AG04450 (cell line): ENCODE measurements around the gene PAK5. TPM values are rescaled to one million over a fixed set of nuclear protein-coding genes. Genes with fewer than 3 reads are reported as not detected.

Source experiments
- CTCF ChIA-PET: fragments of 300-600, 350-600 bp; formaldehyde crosslinking; extraction: SDS; loops from one replicate; lab custom pipeline; 2022; ENCODE audit warnings: antibody characterized with exemption, inconsistent platforms; lab: Charles Lee
- POLR2A ChIA-PET: fragments of 350-600 bp; formaldehyde crosslinking; extraction: SDS; loops from one replicate; lab custom pipeline; 2021; ENCODE audit warnings: antibody characterized with exemption, inconsistent platforms; lab: Yijun Ruan, JAX
- DNase-seq: peaks from one replicate; pipeline ENCODE4 v3.0.0-alpha.2; 2011; ENCODE audit warnings: low read depth, low spot score
- H3K27ac ChIP-seq: one replicate; pipeline ENCODE4 v1.5.1; 2012; ENCODE audit warnings: low read depth, low read length, control low read depth
- H3K27me3 ChIP-seq: one replicate; pipeline ENCODE4 v1.6.0; 2012; ENCODE audit warnings: low read length; ENCODE audit not compliant: control insufficient read depth, insufficient read depth
- H3K4me3 ChIP-seq: 2 replicates; pipeline ENCODE4 v1.5.1; 2011; ENCODE audit warnings: mild to moderate bottlenecking, low read depth, low read length, control low read depth
- H3K9me3 ChIP-seq: 2 replicates; pipeline ENCODE4 v1.5.1; 2012; ENCODE audit warnings: low read length; ENCODE audit not compliant: control insufficient read depth, insufficient read depth
- CTCF ChIP-seq: IDR thresholded peaks from 2 replicates; pipeline ENCODE4 v1.5.1; 2011; ENCODE audit warnings: low read depth, low read length, control low read depth, inconsistent platforms
- polyA plus RNA-seq: library from polyadenylated mRNA; depleted of rRNA; stranded (reverse); fragments of >200 nt; gene quantifications from 2 replicates; pipeline ENCODE4 v1.2.3, GENCODE V29; 2011

PAK5 gene
- polyA plus RNA-seq, 1 experiment: not detected

GRCh38 chr20:9501473-9501872, 337.4 kb downstream of the PAK5 start:
- ChIA-PET POLR2A (no interaction called here), CTCF (no interaction called here)
- Histone ChIP-seq H3K27me3 (peaks cover 15% of the 10 kb centered on the region), H3K27ac (no peak overlapping the region), H3K9me3 (peaks cover 4% of the 10 kb centered on the region; the same call in 1 of the 2 replicates), H3K4me3 (no peak overlapping the region)
- no peak for DNase-seq
- TF ChIP-seq CTCF: no peak

GRCh38 chr20:9500121-9500520, 338.8 kb downstream of the PAK5 start:
- ChIA-PET CTCF (interaction anchor here (1.7 kb wide), 1 partner anchor 110 kb away, joined by 6 read pairs; no protein-coding TSS in a partner anchor), POLR2A (no interaction called here)

GRCh38 chr20:9499126-9499899, 339.6 kb downstream of the PAK5 start:
- TF ChIP-seq CTCF: no peak
- no peak overlapping the region for H3K4me3 ChIP-seq
- DNase-seq: no peak
- no peak overlapping the region for H3K27ac ChIP-seq
- no peaks in the 10 kb centered on the region for H3K9me3 ChIP-seq
- peaks cover 2% of the 10 kb centered on the region for H3K27me3 ChIP-seq
- POLR2A ChIA-PET: no interaction called here
- CTCF ChIA-PET: interaction anchor here (1.7 kb wide), 1 partner anchor 110 kb away, joined by 6 read pairs; no protein-coding TSS in a partner anchor

More at GRCh38 chr20:9500121-9500520, 338.8 kb downstream of the PAK5 start:
- Histone ChIP-seq H3K9me3 (no peaks in the 10 kb centered on the region), H3K4me3 (no peak overlapping the region), H3K27me3 (peaks cover 2% of the 10 kb centered on the region), H3K27ac (no peak overlapping the region)
- TF ChIP-seq CTCF: no peak
- DNase-seq: no peak

GRCh38 chr20:9498322-9498721, 340.6 kb downstream of the PAK5 start:
- TF ChIP-seq CTCF: no peak
- ChIA-PET POLR2A (no interaction called here), CTCF (no interaction called here)
- peaks cover 2% of the 10 kb centered on the region for H3K27me3 ChIP-seq
- no peak overlapping the region for H3K27ac ChIP-seq
- no peak for DNase-seq
- H3K9me3 ChIP-seq: no peaks in the 10 kb centered on the region
- H3K4me3 ChIP-seq: no peak overlapping the region

GRCh38 chr20:9496155-9496554, 342.7 kb downstream of the PAK5 start:
- H3K9me3 ChIP-seq: no peaks in the 10 kb centered on the region
- ChIA-PET CTCF (interaction anchor here (1.0 kb wide), 1 partner anchor 113 kb away, joined by 15 read pairs; no protein-coding TSS in a partner anchor), POLR2A (no interaction called here)
- TF ChIP-seq CTCF: no peak
- no peak overlapping the region for H3K27ac ChIP-seq
- H3K4me3 ChIP-seq: no peak overlapping the region
- peaks cover 2% of the 10 kb centered on the region for H3K27me3 ChIP-seq
- no peak for DNase-seq
